PC-9 (cell line): ENCODE results near the gene BANP.
"Not testable (repeated sequence)": the region's sequence is repeated elsewhere in the genome, so short reads cannot be mapped to it uniquely, and the experiment has no call there.

Experiments used
- EZH2 ChIP-seq: fragments of 200-600 bp; sonication (generic); IDR thresholded peaks from 2 replicates; pipeline ENCODE4 v1.8.0; 2017; ENCODE audit warnings: antibody characterized with exemption, low read depth
- TF ChIP-seq, protein P1 (sequence below): fragments of 200-600 bp; sonication (generic); conservative IDR thresholded peaks from 2 replicates; pipeline ENCODE4 v1.6.1; 2017; ENCODE audit warnings: mixed run types, antibody characterized with exemption, mild to moderate bottlenecking, moderate library complexity

GRCh38 chr16:88093556-88094252 is 142.5 kb downstream of the BANP start:
- TF ChIP-seq, protein P1, sequence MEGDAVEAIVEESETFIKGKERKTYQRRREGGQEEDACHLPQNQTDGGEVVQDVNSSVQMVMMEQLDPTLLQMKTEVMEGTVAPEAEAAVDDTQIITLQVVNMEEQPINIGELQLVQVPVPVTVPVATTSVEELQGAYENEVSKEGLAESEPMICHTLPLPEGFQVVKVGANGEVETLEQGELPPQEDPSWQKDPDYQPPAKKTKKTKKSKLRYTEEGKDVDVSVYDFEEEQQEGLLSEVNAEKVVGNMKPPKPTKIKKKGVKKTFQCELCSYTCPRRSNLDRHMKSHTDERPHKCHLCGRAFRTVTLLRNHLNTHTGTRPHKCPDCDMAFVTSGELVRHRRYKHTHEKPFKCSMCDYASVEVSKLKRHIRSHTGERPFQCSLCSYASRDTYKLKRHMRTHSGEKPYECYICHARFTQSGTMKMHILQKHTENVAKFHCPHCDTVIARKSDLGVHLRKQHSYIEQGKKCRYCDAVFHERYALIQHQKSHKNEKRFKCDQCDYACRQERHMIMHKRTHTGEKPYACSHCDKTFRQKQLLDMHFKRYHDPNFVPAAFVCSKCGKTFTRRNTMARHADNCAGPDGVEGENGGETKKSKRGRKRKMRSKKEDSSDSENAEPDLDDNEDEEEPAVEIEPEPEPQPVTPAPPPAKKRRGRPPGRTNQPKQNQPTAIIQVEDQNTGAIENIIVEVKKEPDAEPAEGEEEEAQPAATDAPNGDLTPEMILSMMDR: not testable (repeated sequence)
- not testable (repeated sequence) for TF ChIP-seq EZH2
